ENCODE results near the gene ABI3.

- TF ChIP-seq, protein P1, sequence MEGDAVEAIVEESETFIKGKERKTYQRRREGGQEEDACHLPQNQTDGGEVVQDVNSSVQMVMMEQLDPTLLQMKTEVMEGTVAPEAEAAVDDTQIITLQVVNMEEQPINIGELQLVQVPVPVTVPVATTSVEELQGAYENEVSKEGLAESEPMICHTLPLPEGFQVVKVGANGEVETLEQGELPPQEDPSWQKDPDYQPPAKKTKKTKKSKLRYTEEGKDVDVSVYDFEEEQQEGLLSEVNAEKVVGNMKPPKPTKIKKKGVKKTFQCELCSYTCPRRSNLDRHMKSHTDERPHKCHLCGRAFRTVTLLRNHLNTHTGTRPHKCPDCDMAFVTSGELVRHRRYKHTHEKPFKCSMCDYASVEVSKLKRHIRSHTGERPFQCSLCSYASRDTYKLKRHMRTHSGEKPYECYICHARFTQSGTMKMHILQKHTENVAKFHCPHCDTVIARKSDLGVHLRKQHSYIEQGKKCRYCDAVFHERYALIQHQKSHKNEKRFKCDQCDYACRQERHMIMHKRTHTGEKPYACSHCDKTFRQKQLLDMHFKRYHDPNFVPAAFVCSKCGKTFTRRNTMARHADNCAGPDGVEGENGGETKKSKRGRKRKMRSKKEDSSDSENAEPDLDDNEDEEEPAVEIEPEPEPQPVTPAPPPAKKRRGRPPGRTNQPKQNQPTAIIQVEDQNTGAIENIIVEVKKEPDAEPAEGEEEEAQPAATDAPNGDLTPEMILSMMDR (IDR thresholded peaks at IDR 0.05): no peak
- no peak for TF ChIP-seq EZH2 (IDR thresholded peaks at IDR 0.05; ENCODE audit: borderline replicate concordance, insufficient read depth, low read depth, low read length, poor library complexity, severe bottlenecking)
Measured at GRCh38 chr17:49252148-49252695, 41.7 kb downstream of the ABI3 start.
